ENCODE measurements around the gene WSCD1.

GRCh38 chr17:6045621-6046357, 24.4 kb upstream of the WSCD1 start:
- TF ChIP-seq CTCF (IDR thresholded peaks at IDR 0.05; ENCODE audit: low read depth, low read length, poor library complexity, severe bottlenecking) (no peak), EZH2phosphoT487 (IDR thresholded peaks at IDR 0.05; ENCODE audit: borderline replicate concordance, low read length) (no peak)

Measured in DOHH2 (cell line).